Esophagus muscularis mucosa (tissue), 4 donors: Measurements from ENCODE around the gene COPA. TPM values are rescaled to one million over a fixed set of nuclear protein-coding genes. Genes with fewer than 3 reads are reported as not detected.

Experiments
- DNase-seq: peaks from one replicate; pipeline ENCODE4 v3.0.0-alpha.2; 2017; ENCODE audit errors: extremely low spot score
- H3K27ac ChIP-seq, 4 donors: fragments of 200-600 bp; sonication (generic); replicated peaks in 1 of 4; 1 replicate in 3 of 4; 2 replicates in 1 of 4; pipeline ENCODE4 v1.5.1; 2016 to 2019; ENCODE audit warnings: mild to moderate bottlenecking in 1 of 4
- H3K27me3 ChIP-seq, 4 donors: fragments of 200-600 bp; sonication (generic); one replicate each; pipeline versions ENCODE4 v1.5.1 to v1.6.0; 2016 to 2019
- H3K36me3 ChIP-seq, 4 donors: fragments of 200-600 bp; sonication (generic); one replicate each; pipeline ENCODE4 v1.5.1; 2016 to 2019
- H3K4me1 ChIP-seq, 4 donors: fragments of 200-600 bp; sonication (generic); one replicate each; pipeline ENCODE4 v1.5.1; 2016 to 2019
- H3K4me3 ChIP-seq, 4 donors: fragments of 200-600 bp; sonication (generic); 1 replicate in 2 of 4; 2 replicates in 2 of 4; pipeline ENCODE4 v1.5.1; 2016 to 2019; ENCODE audit warnings: mild to moderate bottlenecking in 4 of 4, moderate library complexity in 1 of 4
- H3K9me3 ChIP-seq, 4 donors: fragments of 200-600 bp; sonication (generic); 1 replicate in 3 of 4; 2 replicates in 1 of 4; pipeline ENCODE4 v1.5.1; 2016 to 2019
- CTCF ChIP-seq, 3 experiments: fragments of 200-600 bp in 2 of 3; fragments of 450-650 bp in 1 of 3; sonication (generic) in 2 of 3; IDR thresholded peaks; one replicate each; pipeline ENCODE4 v1.5.1; 2017 to 2019; ENCODE audit warnings: antibody characterized with exemption in 3 of 3, mild to moderate bottlenecking in 2 of 3, moderate library complexity in 1 of 3
- EP300 ChIP-seq: sonication (generic); formaldehyde crosslinking; IDR thresholded peaks from one replicate; pipeline ENCODE4 v1.6.1; 2017; ENCODE audit warnings: antibody characterized with exemption
- POLR2A ChIP-seq: fragments of 450-650 bp; IDR thresholded peaks from one replicate; pipeline ENCODE4 v1.6.1; 2017; ENCODE audit warnings: antibody characterized with exemption, moderate library complexity, mild to moderate bottlenecking, low read depth
- POLR2AphosphoS5 ChIP-seq, 2 donors: sonication (generic); formaldehyde crosslinking; IDR thresholded peaks; one replicate each; pipeline ENCODE4 v1.6.1; 2017; ENCODE audit warnings: antibody characterized with exemption in 2 of 2
- WGBS: methylation state at CpG from one replicate; pipeline ENCODE4 v1.1.5; 2018; 5-methylcytosine and 5-hydroxymethylcytosine counted together
- intact Hi-C: fragments of 100-400 bp; cut with DNase I; formaldehyde crosslinking; loops from one replicate; pipeline ENCODE4 v1.15.1; 2023
- total RNA-seq, 4 donors: library from RNA; depleted of rRNA; stranded (reverse); fragments of >200 nt; gene quantifications; one replicate each; pipeline versions ENCODE4 v1.1.0 to v1.2.1, GENCODE V29; 2016

Gene COPA
- total RNA-seq, 4 donors from 2014 or later: 108 to 125 (median 116) TPM

GRCh38 chr1:160251687-160252526 lies 91.1 kb downstream of the COPA start:
- intact Hi-C loops: loop anchor here (2.0 to 5.0 kb wide), 4 partner anchors 35 to 151 kb away; partner anchors contain the start of gene PEX19

GRCh38 chr1:160251011-160251410 lies 92.0 kb downstream of the COPA start:
- Histone ChIP-seq H3K27ac (peak overlapping the region in 3 of 4 donors; percentile 39 to 57 (median 40)), H3K36me3 (peaks cover 0 to 17% (median 2%) of the 10 kb centered on the region in 4 donors), H3K9me3 (no peaks in the 10 kb centered on the region), H3K4me1 (peaks cover 29 to 59% (median 51%) of the 10 kb centered on the region in 4 donors), H3K27me3 (no peaks in the 10 kb centered on the region), H3K4me3 (no peak overlapping the region)
- DNase-seq: no peak
- intact Hi-C loops: loop anchor here (5.0 kb wide), 2 partner anchors 34 to 36 kb away; partner anchors contain the start of gene PEX19
- TF ChIP-seq POLR2A: no peak
- TF ChIP-seq POLR2AphosphoS5 (IDR thresholded peaks at IDR 0.05): no peak
- TF ChIP-seq EP300: no peak
- no peak for TF ChIP-seq CTCF (IDR thresholded peaks at IDR 0.05)

More at GRCh38 chr1:160251687-160252526, 91.1 kb downstream of the COPA start:
- TF ChIP-seq POLR2AphosphoS5 (IDR thresholded peaks at IDR 0.05) (peak; percentile 28 to 31), CTCF (IDR thresholded peaks at IDR 0.05) (peak; percentile 70 to 83 (median 70)), EP300 (no peak)
- no peaks in the 10 kb centered on the region for H3K9me3 ChIP-seq
- no peaks in the 10 kb centered on the region for H3K27me3 ChIP-seq
- H3K36me3 ChIP-seq: peaks cover 0 to 17% (median 2%) of the 10 kb centered on the region in 4 donors
- H3K4me3 ChIP-seq: no peak overlapping the region
- no peak for DNase-seq
- H3K4me1 ChIP-seq: peaks cover 29 to 59% (median 51%) of the 10 kb centered on the region in 4 donors
- peak overlapping the region; percentile 36 to 57 (median 42) for H3K27ac ChIP-seq
- WGBS: 65% methylated on average over 5 of the region's 5 CpGs

- no peak overlapping the region for H3K4me3 ChIP-seq
- 96% methylated on average over 1 of the region's 1 CpG for WGBS
- DNase-seq: no peak
- peaks cover 0 to 19% (median 10%) of the 10 kb centered on the region in 4 donors for H3K36me3 ChIP-seq
- intact Hi-C loops: loop anchor here (5.0 kb wide), 1 partner anchor 40 kb away; the partner anchor contains the start of gene PEA15
- no peaks in the 10 kb centered on the region for H3K27me3 ChIP-seq
- H3K4me1 ChIP-seq: peaks cover 40 to 78% (median 69%) of the 10 kb centered on the region in 4 donors
- no peaks in the 10 kb centered on the region for H3K9me3 ChIP-seq
- TF ChIP-seq EP300 (no peak), POLR2AphosphoS5 (IDR thresholded peaks at IDR 0.05) (no peak), CTCF (IDR thresholded peaks at IDR 0.05) (no peak), POLR2A (no peak)
- H3K27ac ChIP-seq: no peak overlapping the region
Observed at GRCh38 chr1:160247053-160247452, 96.0 kb downstream of the COPA start.

- TF ChIP-seq CTCF (IDR thresholded peaks at IDR 0.05) (no peak), EP300 (no peak), POLR2AphosphoS5 (IDR thresholded peaks at IDR 0.05) (no peak), POLR2A (no peak)
- Histone ChIP-seq H3K36me3 (peaks cover 0 to 35% (median 16%) of the 10 kb centered on the region in 4 donors), H3K4me1 (peaks cover 29 to 61% (median 54%) of the 10 kb centered on the region in 4 donors), H3K9me3 (no peaks in the 10 kb centered on the region), H3K4me3 (no peak overlapping the region), H3K27me3 (no peaks in the 10 kb centered on the region), H3K27ac (no peak overlapping the region)
- DNase-seq: no peak
- WGBS: 93% methylated on average over 1 of the region's 1 CpG
- intact Hi-C loops: loop anchor here (5.0 kb wide), 1 partner anchor 38 kb away; the partner anchor contains the start of gene PEA15
Observed at GRCh38 chr1:160245434-160245833, 97.6 kb downstream of the COPA start.
